Hematopoietic multipotent progenitor cell treated with erythropoietin and hydrocortisone succinate and interleukin-3 and kit ligand, for 6 days (in vitro differentiated cells): Measurements from ENCODE around the gene AFG3L2.

ENCODE experiments used
- DNase-seq: peaks from one replicate; pipeline ENCODE4 v3.0.0-alpha.2; 2015

Gene AFG3L2

DNA sequence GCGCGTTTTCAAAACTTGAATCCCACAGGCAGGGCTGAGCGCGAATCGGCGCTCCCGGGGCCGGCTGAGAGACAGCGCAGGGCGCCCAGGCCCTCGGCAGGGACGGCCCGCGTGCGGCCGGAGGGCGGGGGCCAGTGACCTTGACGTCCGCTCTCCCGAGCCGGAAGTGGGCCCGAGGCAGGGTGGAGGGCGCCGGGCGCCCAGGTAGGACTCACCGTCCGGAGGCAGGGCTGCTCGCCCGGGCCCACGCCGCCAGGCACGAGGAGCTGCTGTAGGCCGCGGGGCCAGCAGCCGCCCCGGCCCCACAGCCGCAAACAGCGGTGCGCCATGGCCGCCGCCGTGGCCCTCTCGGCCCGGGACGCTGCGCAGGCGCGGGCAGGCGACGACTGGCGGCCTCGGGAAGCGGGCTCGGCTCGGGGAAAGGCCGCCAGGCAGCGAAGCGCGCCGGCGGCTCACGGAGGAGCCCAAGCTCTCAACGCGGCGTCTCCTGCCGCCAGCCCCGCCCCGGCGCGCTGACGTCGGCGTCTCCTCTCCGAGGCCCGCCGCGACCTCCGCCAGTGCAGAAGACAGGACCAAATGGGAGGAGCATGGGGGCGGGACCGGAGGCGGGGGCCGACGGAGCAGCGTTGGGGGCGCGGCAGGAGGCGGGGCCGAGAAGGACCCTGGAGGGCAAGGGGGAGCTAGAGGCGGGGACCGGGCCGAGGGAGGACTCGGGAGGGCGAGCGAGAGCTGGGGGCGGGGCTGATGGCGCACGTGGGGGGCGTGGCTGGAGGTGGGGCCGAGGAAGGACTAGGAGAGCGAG, at the start of gene AFG3L2:
AFG3L2 (minus strand) TSS at position 474 of the 802 bp plus-strand sequence; CDS start at position 329, 145 bp downstream.
- DNase-seq, result peak; percentile 99

DNA sequence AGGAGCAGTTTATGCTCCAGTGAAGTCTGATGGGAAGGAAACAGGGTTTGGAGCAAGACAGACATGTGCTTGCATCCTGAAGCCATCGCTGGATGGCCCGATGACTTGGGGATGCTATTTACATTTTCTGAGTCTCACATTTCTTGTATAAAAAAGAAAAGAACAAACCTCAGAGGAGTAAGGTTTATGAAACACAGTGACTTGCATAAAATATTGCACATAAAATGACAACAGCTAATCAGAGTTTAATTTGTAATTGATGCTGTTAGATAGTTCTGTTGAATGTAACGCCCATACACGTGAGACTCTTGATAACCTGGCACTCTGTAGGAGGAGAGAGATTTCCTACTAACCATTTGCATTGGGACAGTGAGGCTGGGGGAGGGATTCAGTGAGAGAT, 47.2 kb upstream of the AFG3L2 start:
- no peak for DNase-seq

DNA sequence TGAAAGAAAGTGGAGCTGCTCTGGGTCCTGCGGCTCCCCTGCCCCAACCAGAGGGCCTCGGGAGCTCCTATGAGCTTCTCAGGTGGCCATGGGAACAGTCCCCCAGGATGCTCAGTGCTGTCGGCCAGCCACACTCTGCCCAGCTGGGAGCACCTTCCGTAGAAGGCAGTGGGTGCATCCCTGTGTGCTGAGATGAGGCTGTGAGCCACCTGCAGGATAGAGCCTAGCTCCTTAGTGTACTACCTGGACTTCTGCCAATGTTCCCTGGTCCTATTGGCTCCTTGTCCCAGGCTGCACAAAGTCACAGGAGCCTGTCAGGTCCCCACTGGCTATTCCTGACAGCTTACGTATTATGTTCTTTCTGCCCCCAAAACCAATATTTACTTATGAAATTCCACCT, 46.8 kb upstream of the AFG3L2 start:
- DNase-seq, result no peak

DNA sequence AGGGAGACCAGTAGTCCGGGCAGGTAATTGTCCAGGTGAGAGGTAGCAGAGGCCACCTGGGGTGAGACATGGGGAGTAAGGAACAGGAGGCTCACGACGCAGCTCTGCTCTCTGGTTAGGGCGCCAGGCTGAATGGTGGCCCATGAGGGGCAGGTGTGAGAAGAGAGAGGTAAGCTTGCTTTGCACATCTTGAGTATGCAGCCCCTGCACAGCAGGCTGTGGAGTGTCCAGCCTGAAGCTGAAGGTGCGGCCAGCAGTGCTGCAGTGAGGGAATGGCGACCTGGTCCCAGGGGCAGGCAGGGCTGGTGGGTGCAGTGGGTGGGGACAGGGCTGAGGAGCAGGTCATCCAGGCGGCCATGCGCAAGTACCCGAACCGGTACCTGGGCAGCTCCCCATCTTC, 46.4 kb upstream of the AFG3L2 start:
- no peak for DNase-seq

DNA sequence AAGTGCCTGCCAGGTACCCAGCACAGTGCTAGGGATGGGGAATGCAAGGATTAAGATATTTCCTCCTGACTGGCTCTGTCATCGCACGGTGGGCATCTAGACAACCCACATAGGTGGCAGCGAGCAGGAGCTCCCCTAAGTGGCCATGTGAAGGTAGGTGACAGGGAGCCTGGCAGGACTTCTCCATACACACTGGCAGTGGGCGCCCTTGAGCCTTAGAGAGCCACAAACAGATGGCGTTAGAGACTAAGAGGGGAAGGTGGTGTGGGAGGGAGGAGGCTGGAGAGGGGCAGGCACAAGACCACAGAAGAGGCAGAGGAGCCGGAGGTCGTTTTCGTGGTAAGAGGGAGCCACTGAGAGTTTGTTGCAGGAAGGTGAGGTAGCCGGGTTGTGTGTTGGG, 45.9 kb upstream of the AFG3L2 start:
- peak; percentile 87 for DNase-seq

DNA sequence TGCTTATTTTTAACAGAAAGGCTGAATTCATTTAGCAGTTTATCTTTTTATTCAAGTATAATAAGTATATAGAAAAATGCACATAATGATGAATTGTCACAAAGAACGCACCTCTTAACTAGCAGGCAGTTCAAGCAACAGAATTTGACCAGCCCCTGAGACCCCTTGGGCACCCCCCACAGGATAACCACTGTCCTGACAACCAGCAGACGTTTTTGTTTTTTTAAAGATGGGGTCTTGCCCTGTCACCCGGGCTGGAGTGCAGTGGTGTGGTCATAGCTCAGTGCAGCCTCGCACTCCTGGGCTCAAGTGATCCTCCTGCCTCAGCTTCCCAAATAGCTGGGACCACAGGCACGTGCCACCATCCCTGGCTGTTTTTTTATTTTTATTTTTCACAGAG, 44.7 kb upstream of the AFG3L2 start:
- peak; percentile 22 for DNase-seq

DNA sequence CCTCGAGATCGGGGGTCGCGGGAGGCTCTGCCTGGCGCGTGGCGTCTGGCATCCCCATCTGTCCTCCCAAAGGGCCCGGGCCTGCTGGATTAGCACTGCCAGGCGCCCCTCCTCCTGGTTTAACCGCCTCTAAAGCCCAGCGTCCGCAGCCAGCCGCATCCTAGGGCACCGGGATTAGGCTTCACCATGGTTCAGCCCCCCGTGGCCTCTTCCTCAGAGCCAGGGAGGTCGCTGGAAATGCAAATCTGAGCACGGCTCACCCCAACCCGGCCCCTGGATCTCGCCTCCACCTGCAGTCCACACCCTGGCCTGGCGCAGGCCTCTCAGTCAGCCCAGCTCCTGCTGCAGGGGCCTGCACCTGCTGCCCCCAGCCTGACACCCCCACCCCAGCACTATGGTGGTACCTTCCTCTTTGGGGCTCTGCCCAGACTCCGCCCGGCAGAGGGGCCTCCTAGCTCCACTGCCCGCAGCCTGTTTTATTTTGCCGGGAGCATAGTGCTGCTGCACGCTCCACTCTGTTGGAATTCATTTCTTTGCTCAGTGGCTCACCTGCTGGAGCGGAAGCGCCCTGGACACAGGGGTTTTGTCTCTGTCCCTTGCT, 43.9 kb upstream of the AFG3L2 start:
- peak; percentile 58 for DNase-seq

DNA sequence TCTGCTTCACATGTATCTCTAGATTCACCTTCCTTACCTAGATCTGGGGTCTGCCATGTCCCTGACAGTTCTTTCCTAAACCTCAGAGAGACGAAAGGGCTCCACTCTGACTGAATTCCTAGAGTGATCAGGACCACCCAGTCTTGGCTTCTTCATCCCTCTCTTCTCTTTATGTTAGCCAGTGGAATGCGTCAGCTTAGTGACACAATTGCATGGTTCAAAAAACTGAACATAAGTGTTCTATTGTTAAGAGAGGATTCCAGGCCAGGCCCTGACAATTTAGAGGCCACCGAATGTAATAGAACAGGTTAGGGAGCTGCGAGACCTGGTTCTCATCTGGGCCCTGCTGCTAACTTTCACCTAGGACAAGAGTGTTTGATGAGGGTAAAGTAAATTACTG, 40.7 kb upstream of the AFG3L2 start:
- DNase-seq, result no peak

DNA sequence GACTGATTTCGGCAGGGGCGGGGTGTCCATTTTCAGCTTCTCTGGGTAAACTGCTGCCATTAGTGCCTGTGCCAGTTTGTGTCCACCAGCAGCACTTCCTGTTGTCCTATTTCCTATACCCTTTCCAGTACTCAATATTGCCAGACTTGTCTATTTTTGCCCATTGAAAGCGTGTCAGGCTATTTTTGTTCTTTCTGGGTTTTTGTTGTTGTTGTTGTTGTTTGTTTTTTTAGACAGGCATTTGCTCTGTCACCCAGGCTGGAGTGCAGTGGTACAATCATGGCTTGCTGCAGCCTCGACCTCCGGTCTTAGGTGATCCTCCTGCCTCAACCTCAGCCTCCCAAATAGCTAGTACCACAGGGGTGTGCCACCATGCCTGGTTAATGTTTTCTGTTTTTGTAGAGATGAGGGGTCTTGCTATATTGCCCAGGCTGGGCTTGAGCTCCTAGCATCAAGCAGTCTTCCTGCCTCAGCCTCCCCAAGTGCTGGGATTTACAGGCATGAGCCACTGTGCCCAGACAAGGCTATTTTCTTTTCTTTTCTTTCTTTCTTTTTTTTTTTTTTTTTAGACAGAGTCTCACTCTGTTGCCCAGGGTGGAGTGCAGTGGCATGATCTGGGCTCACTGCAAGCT, 39.2 kb upstream of the AFG3L2 start:
- DNase-seq, result no peak

DNA sequence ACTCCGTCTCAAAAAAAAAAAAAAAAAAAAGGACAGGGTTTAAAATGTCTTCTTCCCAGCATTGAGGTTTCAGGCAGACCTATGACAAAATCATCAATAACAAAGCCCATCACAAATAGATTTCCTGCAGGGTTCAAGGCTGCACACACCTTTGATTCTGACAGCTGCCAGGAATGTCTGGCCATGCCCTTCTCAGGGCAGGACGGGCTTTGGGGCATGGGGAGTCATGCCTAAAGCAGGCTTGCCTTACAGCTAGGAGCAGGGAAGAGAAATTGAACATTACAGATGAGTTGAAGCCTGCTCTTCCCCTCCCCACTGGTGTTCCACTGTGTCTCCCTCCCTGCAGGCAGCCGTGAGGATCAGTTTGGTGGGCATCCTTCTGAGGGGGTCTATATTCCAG, 34.4 kb upstream of the AFG3L2 start:
- no peak for DNase-seq

DNA sequence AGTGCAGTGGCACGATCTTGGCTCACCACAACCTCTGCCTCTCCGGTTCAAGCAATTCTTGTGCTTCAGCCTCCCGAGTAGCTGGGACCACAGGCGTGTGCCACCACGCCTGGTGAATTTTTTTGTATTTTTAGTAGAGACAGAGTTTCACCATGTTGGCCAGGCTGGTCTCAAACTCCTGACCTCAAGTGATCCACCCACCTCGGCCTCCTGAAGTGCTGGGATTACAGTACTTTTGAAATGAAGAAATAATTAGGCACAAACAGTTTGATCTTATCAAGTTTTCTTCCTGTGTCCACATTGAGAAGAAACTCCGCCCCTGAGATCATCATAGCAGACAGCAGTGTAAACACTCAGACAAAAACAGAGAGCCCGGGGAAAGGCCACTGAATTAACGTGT, 33.7 kb upstream of the AFG3L2 start:
- DNase-seq, result peak; percentile 74

DNA sequence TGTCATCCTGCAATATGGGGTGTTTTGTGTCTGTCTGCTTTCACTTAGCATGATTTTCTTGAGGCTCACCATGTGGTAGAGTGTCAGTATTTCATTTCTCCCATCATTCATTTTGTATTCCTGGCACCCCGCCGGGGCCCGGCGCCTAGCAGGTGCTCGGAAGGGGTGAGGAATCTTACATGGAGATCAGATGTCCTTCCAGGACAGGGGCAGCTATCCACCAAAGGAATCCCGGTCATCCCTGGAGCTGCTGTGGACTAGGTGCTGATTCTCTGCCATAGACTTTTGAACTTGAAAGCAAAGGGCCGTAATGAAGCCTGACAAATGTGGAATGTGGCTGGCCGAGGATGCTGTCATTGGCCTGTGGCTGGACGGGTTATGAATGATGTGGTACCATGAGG, 33.1 kb upstream of the AFG3L2 start:
- DNase-seq, result no peak

DNA sequence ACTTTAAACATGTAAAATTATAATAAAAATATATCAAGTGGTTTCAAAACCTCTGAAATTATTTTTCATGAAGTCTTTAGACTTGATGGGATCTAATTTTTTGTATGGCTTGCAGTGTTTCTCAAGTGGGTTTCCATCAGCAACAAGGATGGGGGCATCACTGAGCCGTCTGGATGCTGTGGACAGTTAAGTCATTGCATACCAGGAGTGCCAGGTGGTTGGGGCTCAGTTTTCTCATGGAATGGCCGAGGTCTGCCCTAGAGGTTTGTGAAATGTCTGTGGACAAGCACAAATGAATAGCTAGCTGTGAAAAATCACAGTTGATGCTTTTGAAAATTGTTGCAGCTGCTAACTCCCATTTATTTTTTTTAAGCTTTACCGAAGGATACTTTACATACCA, 32.4 kb upstream of the AFG3L2 start:
- DNase-seq, result no peak

DNA sequence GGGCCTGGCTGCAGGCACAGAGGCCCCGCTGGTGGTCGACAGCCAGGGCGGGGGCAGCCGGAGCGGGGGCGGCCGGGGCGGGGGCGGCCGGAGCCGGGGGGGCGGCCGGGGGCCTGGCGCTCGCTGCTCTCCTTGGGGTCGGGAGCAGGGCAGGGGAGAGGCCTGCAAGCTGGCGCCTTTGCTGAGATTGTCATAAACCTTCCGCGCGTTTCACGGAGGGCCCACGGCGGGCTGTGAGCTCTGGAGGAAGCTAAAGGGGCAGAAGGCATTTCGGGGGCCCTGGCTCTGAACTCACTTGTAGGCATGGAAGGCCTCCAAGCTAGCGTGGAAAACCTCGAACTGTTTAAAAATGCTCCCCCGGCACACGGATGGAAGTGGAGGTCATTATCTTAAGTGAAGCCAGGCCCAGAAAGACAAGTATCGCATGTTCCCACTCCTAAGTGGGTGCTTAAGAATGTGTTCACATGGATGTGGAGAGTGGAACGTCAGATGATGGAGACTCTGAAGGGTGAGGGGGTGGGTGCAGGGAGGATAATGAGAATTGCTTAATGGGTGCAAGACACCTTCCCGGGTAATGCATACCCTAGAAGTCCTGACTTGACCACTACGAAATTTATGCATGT, 31.3 kb upstream of the AFG3L2 start:
- no peak for DNase-seq

DNA sequence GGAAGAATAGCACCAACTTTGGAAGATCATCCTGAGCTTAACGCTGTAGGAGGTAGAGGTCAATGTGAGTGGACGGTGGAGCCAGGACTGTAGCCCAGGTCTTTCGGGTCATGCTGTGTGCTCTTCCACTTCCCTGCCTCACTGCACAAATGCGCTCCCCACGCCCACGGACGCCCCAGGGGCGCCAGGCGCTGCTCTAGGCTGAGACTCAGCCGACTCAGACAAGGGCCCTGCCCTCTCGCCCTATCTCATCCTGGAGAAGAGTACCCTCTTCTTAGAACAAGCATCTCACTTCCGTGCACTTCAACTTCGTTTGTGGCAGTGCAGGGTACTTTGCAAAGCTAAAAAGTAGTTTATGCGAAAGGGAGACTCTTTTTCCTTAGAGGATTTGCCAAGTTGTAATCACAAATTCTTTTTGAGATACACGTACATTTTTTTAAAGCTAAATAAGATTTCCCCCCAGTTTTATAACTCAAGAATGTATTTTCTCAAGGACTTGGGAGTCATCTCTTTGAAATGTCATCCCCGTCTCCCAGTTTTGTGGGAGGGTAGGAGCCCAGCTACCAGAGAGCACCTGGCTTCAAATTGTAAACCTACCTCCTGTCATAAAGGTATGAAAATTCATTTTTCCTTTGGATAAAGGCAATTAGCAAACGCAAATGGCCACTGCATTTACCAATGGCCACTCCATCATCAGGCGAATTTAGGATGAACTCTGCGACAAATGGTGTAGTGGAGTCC, 29.5 kb upstream of the AFG3L2 start:
- no peak for DNase-seq

DNA sequence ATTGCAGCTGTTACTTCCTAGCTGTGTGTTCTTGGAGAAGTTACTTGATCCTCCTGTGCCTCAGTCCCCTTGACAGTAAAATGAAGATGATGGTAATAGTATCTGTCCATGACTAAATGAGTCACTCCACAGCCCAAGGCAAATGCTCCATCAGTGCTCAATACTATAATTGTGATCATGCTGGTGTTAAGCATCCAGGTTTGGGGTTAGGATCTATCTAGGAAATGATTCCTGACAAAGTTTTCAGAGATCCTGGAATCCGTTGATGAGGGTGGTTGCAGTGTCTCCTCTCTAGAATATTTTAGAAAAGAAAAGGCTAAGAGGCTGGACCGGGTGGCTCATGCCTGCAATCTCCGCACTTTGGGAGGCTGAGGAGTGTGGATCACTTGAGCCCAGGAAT, 28.0 kb upstream of the AFG3L2 start:
- DNase-seq, result no peak

DNA sequence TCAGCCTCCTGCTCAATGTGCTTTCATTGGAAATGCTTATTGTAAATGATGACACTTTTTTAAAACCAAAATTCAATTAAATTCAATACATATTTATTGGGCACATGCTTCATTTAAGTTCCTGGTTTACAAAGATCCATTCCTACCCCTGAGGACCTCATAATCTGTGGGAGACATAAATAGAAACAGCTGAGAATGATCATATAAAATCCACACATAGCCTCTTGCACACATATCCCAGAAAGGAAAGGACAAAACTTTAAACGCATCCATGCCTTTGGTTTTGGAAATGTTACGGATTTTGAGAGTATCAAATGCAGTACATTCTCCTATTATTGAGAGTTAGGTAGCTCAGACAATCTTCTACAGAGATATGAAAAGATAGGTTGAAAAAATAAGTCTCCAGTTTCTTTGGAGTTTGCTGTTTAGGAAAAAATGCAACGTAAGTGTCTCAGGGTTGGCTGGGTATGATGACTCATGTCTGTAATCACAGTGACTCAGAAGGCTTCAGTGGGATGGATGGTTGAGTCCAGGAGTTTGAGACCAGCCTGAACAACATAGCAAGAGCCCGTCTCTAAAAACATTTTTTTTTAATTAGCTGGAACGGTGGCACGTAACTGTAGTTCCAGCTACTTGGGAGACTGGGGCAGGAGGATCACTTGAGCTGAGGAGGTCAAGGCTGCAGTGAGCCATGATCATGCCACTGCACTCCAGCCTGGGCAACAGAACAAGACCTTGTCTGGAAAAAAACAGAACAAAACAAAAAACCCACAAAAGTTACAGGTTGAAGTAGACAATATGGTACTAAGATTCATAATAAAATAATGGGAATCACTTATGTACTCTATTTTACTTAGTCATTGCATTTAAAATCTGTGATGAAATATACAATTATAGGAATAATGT, 26.8 kb upstream of the AFG3L2 start:
- peak; percentile 41 for DNase-seq

DNA sequence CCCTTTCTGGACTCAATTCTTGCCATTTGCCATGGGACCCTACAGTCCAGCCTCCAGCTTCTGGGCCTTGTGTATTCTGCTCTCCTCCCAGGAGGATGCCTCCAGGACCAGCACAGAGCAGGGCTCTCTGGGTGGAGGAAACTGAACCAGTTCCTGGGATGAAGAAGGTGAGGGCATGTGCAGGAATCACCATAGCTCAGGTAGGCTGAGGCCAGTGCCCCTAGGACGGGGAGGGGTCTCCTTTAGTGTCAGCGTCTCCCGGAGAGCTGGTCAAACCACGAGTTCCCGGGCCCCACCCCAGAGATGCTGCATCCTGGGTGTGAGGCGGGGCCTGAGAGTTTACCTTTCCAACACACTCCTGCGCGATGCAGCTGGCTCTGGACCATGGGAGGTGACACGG, 24.9 kb upstream of the AFG3L2 start:
- DNase-seq, result no peak

DNA sequence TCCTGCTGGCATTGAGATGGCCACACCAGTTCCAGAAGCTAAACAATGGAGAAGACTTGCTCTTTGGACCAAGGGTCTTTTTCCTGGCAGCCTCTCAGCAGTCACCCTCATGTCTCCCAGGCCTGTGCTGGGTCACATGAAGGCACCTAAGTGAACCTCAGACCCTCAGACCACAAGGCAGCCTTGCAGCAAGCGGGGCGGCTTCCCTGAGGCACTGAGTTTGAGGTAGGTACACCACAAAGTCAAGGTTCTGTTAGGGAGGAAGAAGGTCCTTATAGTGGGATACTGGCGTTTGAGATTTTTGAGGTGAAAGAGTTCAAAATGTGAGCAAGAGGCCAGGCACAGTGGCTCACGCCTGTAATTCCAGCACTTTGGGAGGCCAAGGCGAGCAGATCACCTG, 22.2 kb upstream of the AFG3L2 start:
- DNase-seq, result no peak

DNA sequence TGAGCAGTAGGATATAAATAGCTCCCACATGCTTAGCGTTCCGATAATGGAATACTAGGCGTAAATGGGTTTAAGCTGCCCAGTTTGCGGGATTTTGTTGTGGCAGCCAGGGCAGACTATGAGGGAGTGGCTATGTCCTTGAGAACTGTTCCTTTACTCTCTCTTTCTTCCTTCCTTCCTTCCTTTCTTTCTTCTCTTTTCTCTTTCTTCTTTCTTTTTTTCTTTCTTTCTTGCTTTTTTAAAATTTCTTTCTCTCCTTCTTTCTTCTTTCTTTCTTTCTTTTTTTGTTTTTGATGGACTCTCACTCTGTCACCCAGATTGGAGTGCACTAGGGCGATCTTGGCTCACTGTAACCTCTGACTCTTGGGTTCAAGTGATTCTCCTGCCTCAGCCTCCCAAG, 21.6 kb upstream of the AFG3L2 start:
- no peak for DNase-seq

DNA sequence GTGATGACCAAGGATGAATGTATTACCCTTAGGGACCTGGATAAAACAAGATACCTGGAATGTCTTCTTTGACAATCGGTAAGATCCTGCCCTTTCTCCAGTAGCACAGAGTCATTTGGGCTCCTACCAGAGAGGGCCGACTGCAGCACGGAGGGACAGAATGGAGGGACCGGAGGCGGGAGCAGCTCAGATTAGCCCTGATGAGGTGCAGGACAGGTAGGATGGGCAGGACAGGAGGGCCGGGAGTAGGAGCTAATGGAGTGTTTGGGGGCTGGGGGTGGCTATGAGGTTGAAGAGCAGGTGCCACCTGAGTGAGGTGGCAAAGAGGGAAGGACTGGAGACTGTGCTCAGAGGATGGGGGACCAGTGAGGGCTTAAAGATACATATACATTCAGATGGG, 20.8 kb upstream of the AFG3L2 start:
- DNase-seq, result no peak

DNA sequence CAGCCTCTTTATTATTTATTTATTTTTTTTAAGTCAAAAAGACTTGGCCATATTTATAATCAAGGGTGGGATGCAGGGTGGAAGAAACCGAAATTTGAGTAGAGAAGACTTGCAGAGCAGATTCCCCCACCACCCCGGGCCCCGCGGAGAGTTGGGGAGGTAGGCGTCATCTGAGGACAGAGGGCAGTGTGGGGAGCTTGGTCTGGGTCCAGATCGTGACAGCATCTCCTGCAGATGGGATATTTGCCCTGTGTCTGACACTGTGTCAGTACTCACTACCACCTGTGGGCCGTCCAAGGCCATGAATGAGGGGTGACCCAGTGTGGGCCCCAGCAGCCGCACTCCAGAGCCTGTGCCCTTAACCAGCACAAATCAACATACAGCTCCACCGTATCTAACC, 20.2 kb upstream of the AFG3L2 start:
- no peak for DNase-seq
